ENCODE data around the gene PABPN1L.

DNA sequence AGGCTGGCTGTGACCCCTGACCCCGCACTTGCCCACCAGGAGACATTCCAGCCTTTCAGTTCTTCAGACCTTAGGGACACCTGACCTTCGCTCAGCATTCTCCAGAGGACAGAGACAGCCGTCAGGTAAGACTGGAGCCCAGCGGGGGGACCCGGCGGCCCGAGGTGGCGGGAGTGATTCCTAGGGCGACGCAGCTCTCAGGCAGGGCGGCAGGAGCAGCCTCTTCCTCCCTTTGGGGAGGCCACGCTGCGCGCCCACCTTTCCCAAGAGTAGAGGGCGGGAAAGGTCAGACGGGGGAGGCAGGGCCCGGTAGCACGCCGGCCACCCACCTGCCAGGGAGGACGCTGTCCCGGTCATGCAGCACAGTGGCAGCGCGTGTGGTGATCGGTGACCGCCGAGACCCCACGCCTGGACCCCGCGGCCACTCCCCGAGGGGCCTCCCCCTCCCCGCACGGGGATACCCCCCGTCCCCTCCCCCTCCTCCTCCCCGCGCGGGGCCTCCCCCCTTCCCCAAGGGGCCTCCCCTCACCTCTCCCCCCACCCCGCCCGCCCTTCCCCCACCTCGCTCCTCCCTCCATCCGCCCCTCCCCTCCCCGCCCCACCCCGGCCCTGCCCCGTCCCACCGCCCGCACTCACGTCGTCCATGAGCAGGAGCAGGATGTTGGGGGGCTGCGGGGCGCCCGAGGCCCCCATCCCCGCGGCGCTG is 10.2 kb downstream of the PABPN1L start:
- TF ChIP-seq POLR2A (IDR thresholded peaks at IDR 0.05) = no peak
- TF ChIP-seq, protein P1, sequence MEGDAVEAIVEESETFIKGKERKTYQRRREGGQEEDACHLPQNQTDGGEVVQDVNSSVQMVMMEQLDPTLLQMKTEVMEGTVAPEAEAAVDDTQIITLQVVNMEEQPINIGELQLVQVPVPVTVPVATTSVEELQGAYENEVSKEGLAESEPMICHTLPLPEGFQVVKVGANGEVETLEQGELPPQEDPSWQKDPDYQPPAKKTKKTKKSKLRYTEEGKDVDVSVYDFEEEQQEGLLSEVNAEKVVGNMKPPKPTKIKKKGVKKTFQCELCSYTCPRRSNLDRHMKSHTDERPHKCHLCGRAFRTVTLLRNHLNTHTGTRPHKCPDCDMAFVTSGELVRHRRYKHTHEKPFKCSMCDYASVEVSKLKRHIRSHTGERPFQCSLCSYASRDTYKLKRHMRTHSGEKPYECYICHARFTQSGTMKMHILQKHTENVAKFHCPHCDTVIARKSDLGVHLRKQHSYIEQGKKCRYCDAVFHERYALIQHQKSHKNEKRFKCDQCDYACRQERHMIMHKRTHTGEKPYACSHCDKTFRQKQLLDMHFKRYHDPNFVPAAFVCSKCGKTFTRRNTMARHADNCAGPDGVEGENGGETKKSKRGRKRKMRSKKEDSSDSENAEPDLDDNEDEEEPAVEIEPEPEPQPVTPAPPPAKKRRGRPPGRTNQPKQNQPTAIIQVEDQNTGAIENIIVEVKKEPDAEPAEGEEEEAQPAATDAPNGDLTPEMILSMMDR (IDR thresholded peaks at IDR 0.05) = no peak

All from ovary (tissue), 3 donors.